Liver (tissue), 9 donors: ENCODE measurements around the gene MMD. TPM values are rescaled to one million over a fixed set of nuclear protein-coding genes. Genes with fewer than 3 reads are reported as not detected.

Experiments used
- DNase-seq: peaks from one replicate; pipeline ENCODE4 v3.0.0-alpha.2; 2017; ENCODE audit warnings: low spot score
- H3K27ac ChIP-seq, 2 donors: one replicate each; pipeline ENCODE4 v1.7.0; 2013; ENCODE audit warnings: inconsistent platforms in 2 of 2, low read length in 2 of 2, control low read depth in 1 of 2, low read depth in 1 of 2, mild to moderate bottlenecking in 1 of 2
- H3K27me3 ChIP-seq, 4 donors: one replicate each; pipeline versions ENCODE4 v1.6.1 to v1.7.0; 2013; ENCODE audit warnings: low read length in 3 of 4, inconsistent platforms in 1 of 4, mild to moderate bottlenecking in 1 of 4, moderate library complexity in 1 of 4; ENCODE audit not compliant: control insufficient read depth in 4 of 4, insufficient read depth in 4 of 4
- H3K36me3 ChIP-seq, 4 donors: one replicate each; pipeline versions ENCODE4 v1.6.1 to v1.7.0; 2013; ENCODE audit warnings: low read length in 3 of 4, mild to moderate bottlenecking in 3 of 4, low read depth in 1 of 4, moderate library complexity in 1 of 4; ENCODE audit not compliant: control insufficient read depth in 4 of 4, insufficient read depth in 3 of 4
- H3K4me1 ChIP-seq, 4 donors: one replicate each; pipeline versions ENCODE4 v1.6.1 to v1.7.0; 2013; ENCODE audit warnings: low read length in 3 of 4, mild to moderate bottlenecking in 3 of 4, moderate library complexity in 1 of 4; ENCODE audit not compliant: control insufficient read depth in 4 of 4, insufficient read depth in 4 of 4
- H3K4me3 ChIP-seq, 3 donors: one replicate each; pipeline versions ENCODE4 v1.6.1 to v1.7.0; 2013; ENCODE audit warnings: low read length in 3 of 3, control low read depth in 1 of 3, low read depth in 1 of 3, mild to moderate bottlenecking in 1 of 3
- H3K9ac ChIP-seq, 2 donors: one replicate each; pipeline ENCODE4 v1.7.0; 2013; ENCODE audit warnings: low read length in 2 of 2, mild to moderate bottlenecking in 2 of 2, moderate library complexity in 2 of 2, control low read depth in 1 of 2, low read depth in 1 of 2
- H3K9me3 ChIP-seq, 4 donors: one replicate each; pipeline versions ENCODE4 v1.6.1 to v1.7.0; 2013; ENCODE audit warnings: low read length in 3 of 4; ENCODE audit not compliant: control insufficient read depth in 4 of 4
- EGR1 ChIP-seq, 2 donors: IDR thresholded peaks; 2 replicates each; pipeline ENCODE4 v1.6.1; 2016 to 2018; ENCODE audit warnings: antibody characterized with exemption in 2 of 2, low read depth in 2 of 2
- FOXA1 ChIP-seq: IDR thresholded peaks from 2 replicates; pipeline ENCODE4 v1.6.1; 2016; ENCODE audit warnings: antibody characterized with exemption
- FOXA2 ChIP-seq: IDR thresholded peaks from 2 replicates; pipeline ENCODE4 v1.6.1; 2016; ENCODE audit warnings: antibody characterized with exemption
- GABPA ChIP-seq, 2 donors: IDR thresholded peaks in 1 of 2; conservative IDR thresholded peaks in 1 of 2; 2 replicates each; pipeline ENCODE4 v1.6.1; 2016; ENCODE audit warnings: antibody characterized with exemption in 2 of 2, mild to moderate bottlenecking in 1 of 2, moderate library complexity in 1 of 2
- HNF4A ChIP-seq, 2 donors: conservative IDR thresholded peaks; 2 replicates each; pipeline ENCODE4 v1.6.1; 2016; ENCODE audit warnings: antibody characterized with exemption in 2 of 2, mild to moderate bottlenecking in 2 of 2
- HNF4G ChIP-seq: IDR thresholded peaks from 2 replicates; pipeline ENCODE4 v1.6.1; 2016; ENCODE audit warnings: antibody characterized with exemption
- JUND ChIP-seq, 2 donors: IDR thresholded peaks; 2 replicates each; pipeline ENCODE4 v1.6.1; 2016; ENCODE audit warnings: antibody characterized with exemption in 2 of 2
- MAX ChIP-seq: IDR thresholded peaks from 2 replicates; pipeline ENCODE4 v1.6.1; 2016; ENCODE audit warnings: antibody characterized with exemption
- NR2F2 ChIP-seq: IDR thresholded peaks from 2 replicates; pipeline ENCODE4 v1.6.1; 2016; ENCODE audit warnings: antibody characterized with exemption
- RAD21 ChIP-seq, 2 donors: IDR thresholded peaks; 2 replicates each; pipeline ENCODE4 v1.6.1; 2016; ENCODE audit warnings: antibody characterized with exemption in 2 of 2, mild to moderate bottlenecking in 2 of 2
- REST ChIP-seq: IDR thresholded peaks from 2 replicates; pipeline ENCODE4 v1.6.1; 2016; ENCODE audit warnings: antibody characterized with exemption, mild to moderate bottlenecking
- RXRA ChIP-seq, 2 donors: IDR thresholded peaks; 2 replicates each; pipeline ENCODE4 v1.6.1; 2017 to 2018; ENCODE audit warnings: antibody characterized with exemption in 2 of 2, mild to moderate bottlenecking in 1 of 2
- SP1 ChIP-seq: IDR thresholded peaks from 2 replicates; pipeline ENCODE4 v1.6.1; 2018; ENCODE audit warnings: antibody characterized with exemption, mild to moderate bottlenecking
- TAF1 ChIP-seq: conservative IDR thresholded peaks from 2 replicates; pipeline ENCODE4 v1.6.1; 2016; ENCODE audit warnings: antibody characterized with exemption, mild to moderate bottlenecking
- YY1 ChIP-seq: IDR thresholded peaks from 2 replicates; pipeline ENCODE4 v1.6.1; 2016; ENCODE audit warnings: antibody characterized with exemption, mild to moderate bottlenecking
- WGBS: extraction: QIAGEN DNeasy Blood & Tissue Kit; methylation state at CpG from one replicate; pipeline ENCODE4 v1.1.7; 2013; 5-methylcytosine and 5-hydroxymethylcytosine counted together
- polyA plus RNA-seq, 2 donors: library from polyadenylated mRNA; stranded (reverse) in 1 of 2; unstranded in 1 of 2; fragments of 200-250 nt in 1 of 2; fragments of >200 nt in 1 of 2; fragmentation: Nextera tagmentation in 1 of 2; extraction: Ambion mirVana in 1 of 2; gene quantifications; one replicate each; pipeline versions ENCODE4 v1.2.1 to v1.2.3, GENCODE V29; 2013 to 2015
- total RNA-seq, 2 donors: library from RNA; depleted of rRNA; stranded (reverse); fragments of >200 nt; gene quantifications; one replicate each; pipeline ENCODE4 v1.2.3, GENCODE V29; 2014
- TF ChIP-seq, protein P1 (sequence below): fragments of 150-350 bp; IDR thresholded peaks from 2 replicates; pipeline ENCODE4 v1.5.1; 2017; ENCODE audit warnings: improper control_type of control experiment, low read depth, low read length; ENCODE audit not compliant: missing input control
- TF ChIP-seq, protein P2 (sequence below): IDR thresholded peaks from 2 replicates; pipeline ENCODE4 v1.6.1; 2016; ENCODE audit warnings: antibody characterized with exemption
- TF ChIP-seq, protein P3 (sequence below): IDR thresholded peaks from 2 replicates; pipeline ENCODE4 v1.6.1; 2016; ENCODE audit warnings: antibody characterized with exemption
- donor health status: healthy.
- donor health status: healthy.
- donor health status: healthy.
- donor health status: healthy.
- donor health status: healthy.

Gene MMD
- total and polyA plus RNA-seq, 4 donors, result 4.9 to 18.7 (median 11.4) TPM

DNA sequence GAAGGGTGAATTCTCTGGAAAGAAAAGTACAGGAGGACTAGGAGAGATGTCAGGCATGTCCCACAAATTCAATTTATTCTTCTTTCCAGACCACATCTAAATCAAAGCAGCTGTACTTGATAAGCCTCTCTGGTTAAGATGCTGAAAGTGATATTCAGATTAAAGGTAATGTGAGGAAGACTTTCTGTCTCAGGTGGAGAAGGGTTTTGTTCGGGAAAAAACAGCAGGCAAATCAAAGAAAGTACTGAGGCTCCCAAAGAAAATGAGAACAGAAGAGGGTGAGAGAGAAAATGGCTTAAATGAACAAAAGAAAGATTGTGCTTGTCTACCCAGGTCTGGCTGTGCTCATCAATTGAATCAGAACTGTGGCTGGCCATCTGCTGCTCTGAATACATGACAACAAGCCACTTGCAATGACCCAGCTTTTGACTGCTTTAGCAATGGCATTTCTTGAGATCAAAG lies 55.6 kb downstream of the MMD start:
- WGBS, result 96% methylated on average over 1 of the region's 1 CpG
- no peak overlapping the region for H3K27ac ChIP-seq
- TF ChIP-seq, protein P1, sequence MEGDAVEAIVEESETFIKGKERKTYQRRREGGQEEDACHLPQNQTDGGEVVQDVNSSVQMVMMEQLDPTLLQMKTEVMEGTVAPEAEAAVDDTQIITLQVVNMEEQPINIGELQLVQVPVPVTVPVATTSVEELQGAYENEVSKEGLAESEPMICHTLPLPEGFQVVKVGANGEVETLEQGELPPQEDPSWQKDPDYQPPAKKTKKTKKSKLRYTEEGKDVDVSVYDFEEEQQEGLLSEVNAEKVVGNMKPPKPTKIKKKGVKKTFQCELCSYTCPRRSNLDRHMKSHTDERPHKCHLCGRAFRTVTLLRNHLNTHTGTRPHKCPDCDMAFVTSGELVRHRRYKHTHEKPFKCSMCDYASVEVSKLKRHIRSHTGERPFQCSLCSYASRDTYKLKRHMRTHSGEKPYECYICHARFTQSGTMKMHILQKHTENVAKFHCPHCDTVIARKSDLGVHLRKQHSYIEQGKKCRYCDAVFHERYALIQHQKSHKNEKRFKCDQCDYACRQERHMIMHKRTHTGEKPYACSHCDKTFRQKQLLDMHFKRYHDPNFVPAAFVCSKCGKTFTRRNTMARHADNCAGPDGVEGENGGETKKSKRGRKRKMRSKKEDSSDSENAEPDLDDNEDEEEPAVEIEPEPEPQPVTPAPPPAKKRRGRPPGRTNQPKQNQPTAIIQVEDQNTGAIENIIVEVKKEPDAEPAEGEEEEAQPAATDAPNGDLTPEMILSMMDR, result no peak
- TF ChIP-seq, protein P2, sequence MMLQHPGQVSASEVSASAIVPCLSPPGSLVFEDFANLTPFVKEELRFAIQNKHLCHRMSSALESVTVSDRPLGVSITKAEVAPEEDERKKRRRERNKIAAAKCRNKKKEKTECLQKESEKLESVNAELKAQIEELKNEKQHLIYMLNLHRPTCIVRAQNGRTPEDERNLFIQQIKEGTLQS, result no peak
- TF ChIP-seq FOXA1 (no peak), TAF1 (no peak), JUND (IDR thresholded peaks at IDR 0.05) (no peak), MAX (no peak), RAD21 (IDR thresholded peaks at IDR 0.05) (no peak), HNF4G (no peak), HNF4A (conservative IDR thresholded peaks at IDR 0.05) (no peak), NR2F2 (no peak), EGR1 (IDR thresholded peaks at IDR 0.05; ENCODE audit: low read depth in 2 of 2) (no peak), RXRA (IDR thresholded peaks at IDR 0.05) (no peak), SP1 (no peak), FOXA2 (no peak), YY1 (no peak), REST (no peak), GABPA (IDR thresholded peaks at IDR 0.05 in 1 of 2, conservative IDR thresholded peaks at IDR 0.05 in 1 of 2) (no peak)
- TF ChIP-seq, protein P3, sequence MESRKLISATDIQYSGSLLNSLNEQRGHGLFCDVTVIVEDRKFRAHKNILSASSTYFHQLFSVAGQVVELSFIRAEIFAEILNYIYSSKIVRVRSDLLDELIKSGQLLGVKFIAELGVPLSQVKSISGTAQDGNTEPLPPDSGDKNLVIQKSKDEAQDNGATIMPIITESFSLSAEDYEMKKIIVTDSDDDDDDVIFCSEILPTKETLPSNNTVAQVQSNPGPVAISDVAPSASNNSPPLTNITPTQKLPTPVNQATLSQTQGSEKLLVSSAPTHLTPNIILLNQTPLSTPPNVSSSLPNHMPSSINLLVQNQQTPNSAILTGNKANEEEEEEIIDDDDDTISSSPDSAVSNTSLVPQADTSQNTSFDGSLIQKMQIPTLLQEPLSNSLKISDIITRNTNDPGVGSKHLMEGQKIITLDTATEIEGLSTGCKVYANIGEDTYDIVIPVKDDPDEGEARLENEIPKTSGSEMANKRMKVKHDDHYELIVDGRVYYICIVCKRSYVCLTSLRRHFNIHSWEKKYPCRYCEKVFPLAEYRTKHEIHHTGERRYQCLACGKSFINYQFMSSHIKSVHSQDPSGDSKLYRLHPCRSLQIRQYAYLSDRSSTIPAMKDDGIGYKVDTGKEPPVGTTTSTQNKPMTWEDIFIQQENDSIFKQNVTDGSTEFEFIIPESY, result no peak
- DNase-seq, result no peak
- no peaks in the 10 kb centered on the region for H3K27me3 ChIP-seq
- H3K9me3 ChIP-seq, result no peaks in the 10 kb centered on the region
- H3K36me3 ChIP-seq, result no peaks in the 10 kb centered on the region
- H3K4me3 ChIP-seq, result no peak overlapping the region
- no peaks in the 10 kb centered on the region for H3K4me1 ChIP-seq
- H3K9ac ChIP-seq, result no peak overlapping the region
